Left colon (tissue), 2 donors: ENCODE data around the gene TRIM60. TPM values are rescaled to one million over a fixed set of nuclear protein-coding genes. Genes with fewer than 3 reads are reported as not detected.
"Not testable (repeated sequence)": the region's sequence is repeated elsewhere in the genome, so short reads cannot be mapped to it uniquely, and the experiment has no call there.

Source experiments
- ATAC-seq: fragments of 200-7000 bp; cut with Tn5 transposase; one replicate; pipeline ENCODE4 v1.9.1; 2020; ENCODE audit warnings: mild to moderate bottlenecking, moderate library complexity
- DNase-seq, 2 donors: peaks; one replicate each; pipeline ENCODE4 v3.0.0-alpha.2; 2020
- intact Hi-C, 2 donors: fragments of 100-400 bp; cut with DNase I in 1 of 2; cut with micrococcal nuclease in 1 of 2; formaldehyde crosslinking; loops; one replicate each; pipeline versions ENCODE4 v1.11.2 to v1.14.0; 2022; cut with DNase I, micrococcal nuclease
- total RNA-seq, 2 donors: library from RNA; stranded (reverse); fragmentation: NEBNext Ultra II Directional; extraction: Animal tissue kit (Norgen Biotek cat#: 25700); gene quantifications; one replicate each; pipeline ENCODE4 v1.2.1, GENCODE V29; 2021
- donor health status: DM: no; HTN: no; CAD: no.
- donor health status: DM: yes; HTN: yes; CAD: no.

The TRIM60 gene
- total RNA-seq, 2 donors from 2014 or later: not detected

DNA sequence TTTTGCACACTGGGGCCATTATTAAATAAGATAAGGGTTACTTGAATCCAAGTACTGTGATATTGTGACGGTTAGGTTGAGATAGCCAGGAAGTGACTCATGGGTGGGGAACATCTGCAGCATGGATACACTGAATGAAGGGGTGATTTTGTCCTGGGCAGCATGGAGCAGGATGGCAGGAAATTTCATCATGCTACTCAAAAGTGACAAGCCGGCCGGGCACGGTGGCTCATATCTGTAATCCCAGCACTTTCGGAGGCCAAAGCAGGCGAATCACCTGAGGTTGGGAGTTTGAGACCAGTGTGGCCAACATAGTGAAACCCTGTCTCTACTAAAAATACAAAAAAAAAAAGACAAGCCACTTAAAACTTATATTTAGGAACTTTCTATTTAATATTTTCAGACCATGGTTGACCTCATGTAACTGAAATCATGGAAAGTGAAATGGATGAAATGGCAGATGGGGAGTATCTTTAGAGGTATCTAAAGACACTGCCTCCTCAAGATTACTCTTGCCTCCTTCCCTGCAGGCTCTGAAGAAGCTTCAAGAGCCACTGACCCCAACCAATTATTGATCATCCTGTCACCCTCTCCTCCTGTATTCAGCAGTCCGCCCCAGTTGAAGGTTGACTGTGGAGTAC, 3.9 kb upstream of the TRIM60 start:
- intact Hi-C loops: no loop called here
- ATAC-seq (no peak), DNase-seq (no peak)

DNA sequence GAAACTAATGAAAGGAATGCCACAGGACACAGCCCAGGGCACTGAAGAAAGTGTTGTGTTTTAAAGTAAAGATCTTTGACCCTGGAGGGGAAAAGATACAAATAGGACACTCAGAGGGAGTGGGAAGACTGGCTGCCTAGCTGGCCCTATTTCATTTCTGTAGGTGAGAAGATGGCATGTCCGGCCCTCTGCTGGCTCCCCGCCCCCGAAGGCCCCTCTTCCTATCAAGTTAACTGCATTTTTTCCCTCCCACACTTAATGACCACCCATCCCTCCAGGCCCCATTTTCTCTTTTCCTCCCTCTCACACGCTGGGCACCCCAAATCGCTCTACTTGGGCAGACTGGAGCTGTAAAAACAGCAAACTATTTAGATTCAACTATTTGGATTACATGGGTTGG, 16.4 kb downstream of the TRIM60 start:
- intact Hi-C loops: no loop called here
- ATAC-seq (no peak), DNase-seq (no peak)

DNA sequence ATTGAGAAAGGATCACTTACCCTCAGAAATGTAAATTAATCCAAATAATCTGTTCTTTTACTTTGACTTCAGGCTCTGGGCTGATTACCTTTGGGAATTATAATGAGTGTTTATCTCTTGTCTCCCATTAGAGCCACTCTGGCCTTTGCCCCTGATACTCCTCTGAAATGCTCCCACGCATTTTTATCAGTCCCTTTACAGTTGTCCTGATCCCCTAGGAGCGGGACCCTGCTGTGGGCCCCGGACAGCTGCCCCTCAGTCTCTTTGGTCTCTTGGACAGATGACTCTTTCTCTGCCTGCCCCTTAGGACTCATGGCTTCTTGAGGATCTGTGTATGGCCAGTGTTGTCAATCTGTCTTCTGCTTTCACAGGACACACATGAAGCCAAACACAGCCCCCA, 20.8 kb downstream of the TRIM60 start:
- no peak for DNase-seq
- no peak for ATAC-seq
- intact Hi-C loops: no loop called here

DNA sequence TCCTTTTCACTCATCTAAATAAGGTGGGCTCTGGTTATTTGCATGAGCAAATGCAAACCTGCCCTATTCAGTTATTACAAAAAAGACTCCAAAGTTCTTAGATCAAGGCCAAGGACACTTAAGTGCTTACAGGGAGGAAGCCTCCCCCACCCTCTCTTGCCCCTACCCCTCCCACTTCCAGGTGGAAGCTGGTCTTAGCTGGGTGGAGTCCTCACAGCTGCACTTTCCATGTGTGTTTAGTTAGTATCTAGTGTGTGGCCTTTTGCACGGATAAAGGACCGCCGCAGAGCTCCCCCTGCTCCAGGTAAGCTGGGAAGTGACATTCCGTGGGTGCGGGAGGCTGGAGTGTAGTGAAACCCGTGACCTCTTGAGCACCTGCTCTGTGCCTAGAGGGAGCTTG, 21.8 kb downstream of the TRIM60 start, which contains the start of gene TRIM75:
TSS of gene TRIM75 (plus strand) at position 222 of the 400 bp plus-strand sequence. CDS start 5,282 bp downstream, outside the sequence.
- intact Hi-C loops: no loop called here
- ATAC-seq (peak; percentile 62), DNase-seq (no peak)

DNA sequence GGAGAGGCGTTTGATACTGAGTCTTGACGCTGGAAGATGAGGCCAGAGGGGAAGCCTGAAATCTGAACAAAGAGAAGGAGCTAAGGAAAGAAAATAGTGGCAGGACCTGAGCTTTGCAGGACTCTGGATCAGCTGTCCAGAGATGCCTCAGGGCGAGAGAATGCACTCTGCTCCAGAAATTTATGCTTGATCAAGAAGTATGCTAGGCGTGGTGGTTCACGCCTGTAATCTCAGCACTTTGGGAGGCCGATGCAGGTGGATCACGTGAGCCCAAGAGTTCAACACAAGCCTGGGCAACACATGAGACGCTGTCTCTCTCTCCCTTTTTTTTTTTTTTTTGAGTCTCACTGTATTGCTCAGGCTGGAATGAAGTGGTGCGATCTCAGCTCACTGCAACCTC, 23.8 kb downstream of the TRIM60 start:
- ATAC-seq (no peak), DNase-seq (no peak)
- intact Hi-C loops: no loop called here

DNA sequence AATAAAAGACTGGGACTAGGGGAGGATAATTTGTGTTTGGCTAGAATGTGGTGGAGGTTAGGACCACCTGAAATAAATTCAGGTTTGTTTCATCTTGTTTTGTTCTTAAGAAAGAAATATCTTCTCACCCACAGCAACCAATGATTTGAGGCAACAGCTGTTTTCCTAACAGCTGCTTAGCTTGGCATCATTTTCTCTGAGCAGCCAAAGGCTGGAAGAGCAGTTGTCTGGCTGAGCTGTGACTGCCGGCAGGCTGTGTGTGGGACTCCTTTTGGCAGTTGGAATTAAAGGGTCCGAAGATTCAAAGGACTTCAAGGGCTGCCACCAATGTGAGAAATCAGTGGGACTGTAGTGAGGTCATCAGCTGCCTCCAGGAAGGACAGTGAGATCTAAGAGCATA, 26.9 kb downstream of the TRIM60 start:
- intact Hi-C loops: no loop called here
- ATAC-seq (no peak), DNase-seq (no peak)

DNA sequence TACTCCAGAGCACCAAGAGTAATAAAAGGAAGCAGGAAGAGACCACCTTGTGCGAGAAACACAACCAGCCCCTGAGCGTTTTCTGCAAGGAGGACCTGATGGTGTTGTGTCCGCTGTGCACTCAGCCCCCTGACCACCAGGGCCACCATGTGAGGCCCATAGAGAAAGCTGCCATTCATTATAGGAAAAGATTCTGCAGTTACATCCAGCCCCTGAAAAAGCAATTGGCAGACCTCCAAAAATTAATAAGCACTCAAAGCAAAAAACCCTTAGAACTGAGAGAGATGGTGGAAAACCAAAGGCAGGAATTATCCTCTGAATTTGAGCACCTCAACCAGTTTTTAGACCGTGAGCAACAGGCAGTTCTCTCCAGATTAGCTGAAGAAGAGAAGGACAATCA, 27.6 kb downstream of the TRIM60 start:
- no peak for DNase-seq
- ATAC-seq: no peak
- intact Hi-C loops: no loop called here

DNA sequence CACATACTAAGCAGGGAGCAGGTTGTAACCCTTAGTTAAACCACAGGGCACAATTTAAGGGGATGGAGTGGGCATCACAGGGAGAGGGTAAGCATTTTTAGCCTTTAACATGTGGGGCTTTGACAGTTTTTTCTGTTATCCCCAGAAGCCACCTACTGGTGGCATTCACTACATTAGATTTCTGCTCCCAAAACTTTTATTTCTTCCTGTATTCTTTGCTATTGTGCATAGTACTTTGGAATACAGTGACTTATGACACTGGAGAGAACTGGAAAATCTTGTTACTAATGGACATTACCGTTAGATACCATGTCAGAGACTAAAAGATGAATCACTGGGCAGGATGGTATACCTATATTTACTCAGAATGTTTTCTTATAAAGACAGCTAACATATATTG, 29.1 kb downstream of the TRIM60 start:
- intact Hi-C loops: no loop called here
- ATAC-seq (no peak), DNase-seq (no peak)

DNA sequence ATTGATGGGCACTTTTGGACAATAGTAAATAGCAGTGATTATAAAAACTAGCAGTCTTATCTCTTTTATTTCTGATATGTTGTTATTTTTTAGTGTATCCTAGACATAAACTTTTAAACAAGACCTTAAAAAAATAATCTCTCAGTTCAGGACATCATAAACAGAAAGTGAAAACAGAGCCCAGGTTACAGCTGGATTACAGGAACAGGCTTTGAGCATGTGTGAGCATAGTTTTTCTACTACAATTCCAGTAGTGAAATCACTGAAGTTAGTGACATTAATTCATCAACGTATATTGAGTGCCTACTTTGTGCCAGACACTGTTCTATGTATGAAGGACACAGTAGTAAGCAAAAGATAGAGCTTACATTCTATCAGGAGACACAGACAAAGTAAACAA, 38.8 kb downstream of the TRIM60 start:
- intact Hi-C loops: no loop called here
- no peak for DNase-seq
- no peak for ATAC-seq

DNA sequence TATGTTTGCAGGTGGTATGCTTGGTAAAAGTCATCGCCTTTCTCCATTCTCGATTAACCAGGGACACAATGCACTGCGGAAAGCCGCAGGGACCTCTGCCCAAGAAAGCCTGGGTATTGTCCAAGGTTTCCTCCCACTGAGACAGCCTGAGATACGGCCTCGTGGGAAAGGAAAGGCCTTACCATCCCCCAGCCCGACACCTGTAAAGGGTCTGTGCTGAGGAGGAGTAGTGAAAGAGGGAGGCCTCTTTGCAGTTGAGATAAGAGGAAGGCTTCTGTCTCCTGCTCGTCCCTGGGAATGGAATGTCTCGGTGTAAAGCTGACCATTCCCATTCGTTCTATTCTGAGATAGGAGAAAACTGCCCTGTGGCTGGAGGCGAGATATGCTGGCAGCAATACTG, 41.5 kb downstream of the TRIM60 start:
- ATAC-seq, intact Hi-C loops, DNase-seq: not testable (repeated sequence)

DNA sequence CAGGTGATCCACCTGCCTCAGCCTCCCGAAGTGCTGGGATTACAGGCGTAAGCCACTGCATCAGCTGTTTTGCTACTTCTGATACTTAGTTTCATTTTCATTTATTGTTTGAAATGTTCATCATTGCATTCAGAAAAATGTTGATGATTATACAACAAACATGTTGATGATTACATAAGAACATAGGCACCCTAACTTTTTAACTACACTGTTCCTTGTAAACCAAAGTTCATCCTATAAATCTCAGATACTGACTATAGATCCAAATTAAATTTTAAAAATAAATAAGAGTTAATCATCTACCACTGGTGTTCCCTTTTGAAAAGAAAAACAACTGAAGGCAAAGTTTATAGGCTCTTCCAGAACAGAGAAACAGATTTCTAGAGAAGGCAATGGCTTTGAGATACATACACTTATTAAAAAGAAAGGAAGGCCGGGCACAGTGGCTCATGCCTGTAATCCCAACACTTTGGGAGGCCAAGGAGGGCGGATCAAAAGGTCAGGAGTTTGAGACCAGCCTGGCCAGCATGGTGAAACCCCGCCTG, 45.3 kb downstream of the TRIM60 start:
- ATAC-seq: peak; percentile 87
- intact Hi-C loops: no loop called here
- peak; percentile 13 to 29 for DNase-seq

DNA sequence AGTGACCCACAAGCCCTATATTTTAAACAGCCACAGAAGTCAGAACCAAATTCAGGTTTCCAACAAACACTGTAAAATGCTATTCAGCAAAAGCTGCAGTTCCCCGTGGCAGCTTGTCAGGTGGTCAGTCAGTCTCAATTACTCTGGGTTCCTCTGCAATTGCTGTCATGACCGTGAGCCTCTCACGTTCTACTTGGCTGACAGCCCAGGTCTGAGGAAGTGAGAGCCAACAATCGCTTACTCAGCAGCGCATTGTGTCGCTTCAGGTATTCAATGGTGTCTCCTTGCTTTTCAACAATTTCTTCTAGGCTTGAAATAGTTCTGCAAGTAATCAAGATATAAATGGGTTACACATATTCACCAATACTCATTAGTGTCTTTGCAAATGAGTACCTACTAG, 47.7 kb downstream of the TRIM60 start:
- DNase-seq: peak; percentile 76 to 77
- intact Hi-C loops: no loop called here
- peak; percentile 80 for ATAC-seq

DNA sequence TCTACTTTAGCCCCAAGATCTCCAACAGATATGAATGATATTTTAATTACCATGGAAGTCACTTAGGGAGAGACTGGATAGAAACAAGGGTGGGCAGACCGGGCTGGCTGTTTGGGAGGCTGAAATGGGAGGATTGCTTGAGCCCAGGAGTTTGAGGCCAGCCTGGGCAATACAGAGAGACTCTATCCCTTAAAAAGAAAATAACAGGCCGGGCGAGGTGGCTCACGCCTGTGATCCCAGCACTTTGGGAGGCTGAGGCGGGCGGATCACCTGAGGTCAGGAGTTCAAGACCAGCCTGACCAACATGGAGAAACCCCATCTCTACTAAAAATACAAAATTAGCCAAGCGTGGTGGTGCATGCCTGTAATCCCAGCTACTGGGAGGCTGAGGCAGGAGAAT, 53.0 kb downstream of the TRIM60 start:
- intact Hi-C loops, ATAC-seq, DNase-seq: not testable (repeated sequence)

DNA sequence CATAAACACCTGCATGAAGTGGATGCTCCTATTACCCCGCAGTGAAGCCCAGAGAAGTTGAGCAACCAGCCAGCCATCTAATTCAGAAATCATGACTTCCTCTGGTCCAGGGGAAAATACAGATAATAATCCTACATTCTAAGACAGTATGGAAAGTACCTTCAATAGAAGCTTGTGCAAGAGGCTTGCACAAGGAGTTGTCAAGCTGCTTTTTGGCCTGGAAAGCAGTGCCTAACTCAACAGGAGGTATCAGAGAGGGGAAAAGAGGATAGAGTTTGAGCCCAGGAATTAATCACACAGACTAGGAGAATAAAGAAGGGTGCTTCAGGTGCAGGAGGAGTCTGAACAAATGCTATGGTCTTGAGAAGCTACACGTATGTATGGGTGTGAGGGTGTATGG, 54.1 kb downstream of the TRIM60 start:
- DNase-seq (no peak), ATAC-seq (no peak)
- intact Hi-C loops: no loop called here

DNA sequence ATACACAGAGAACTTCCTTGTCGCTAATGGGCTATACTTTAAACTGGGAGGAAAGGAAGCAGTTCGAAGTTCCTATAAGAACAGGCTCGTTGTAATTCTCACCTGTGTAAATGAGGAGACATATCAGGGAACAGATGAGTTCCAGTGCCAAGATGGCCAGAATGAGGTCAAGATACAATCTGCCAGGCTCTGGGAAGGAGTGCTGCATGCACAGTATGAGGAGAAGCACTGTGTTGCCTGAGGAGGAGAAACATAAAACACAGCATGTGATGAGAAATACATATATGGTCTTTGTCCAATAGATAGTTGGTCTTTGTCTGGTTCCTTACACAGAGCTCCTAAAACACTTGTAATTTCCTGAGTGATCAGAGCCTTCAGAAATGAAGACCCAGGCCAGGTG, 56.6 kb downstream of the TRIM60 start:
- intact Hi-C loops: no loop called here
- ATAC-seq (no peak), DNase-seq (no peak)

Other genes starting within 250 kb of the TRIM60 start
- gene APELA, start 154.8 kb upstream of the TRIM60 start, total RNA-seq: not detected
- under 1 TPM in 1 of 2 donors, not detected in 1; 0.20 TPM for gene TRIM61, start 54.3 kb upstream of the TRIM60 start, total RNA-seq
- gene TRIM75, start 21.9 kb downstream of the TRIM60 start, total RNA-seq: not detected
- gene TMEM192, start 80.9 kb downstream of the TRIM60 start, total RNA-seq: 10 to 100 TPM; 19.4 TPM
- gene KLHL2, start 175.6 kb downstream of the TRIM60 start, total RNA-seq: 10 to 100 TPM in 1 of 2 donors, 1 to 10 TPM in 1; 8.9 to 12.8 TPM